Activated T-cell treated with anti-CD3 and anti-CD28 coated beads for 4 hours (primary cell): ENCODE results near the gene HEATR1.
"Not testable (repeated sequence)": the region's sequence is repeated elsewhere in the genome, so short reads cannot be mapped to it uniquely, and the experiment has no call there.

Experiments used
- DNase-seq: peaks from one replicate; pipeline ENCODE4 v3.0.0-alpha.2; 2020

Gene HEATR1

DNA sequence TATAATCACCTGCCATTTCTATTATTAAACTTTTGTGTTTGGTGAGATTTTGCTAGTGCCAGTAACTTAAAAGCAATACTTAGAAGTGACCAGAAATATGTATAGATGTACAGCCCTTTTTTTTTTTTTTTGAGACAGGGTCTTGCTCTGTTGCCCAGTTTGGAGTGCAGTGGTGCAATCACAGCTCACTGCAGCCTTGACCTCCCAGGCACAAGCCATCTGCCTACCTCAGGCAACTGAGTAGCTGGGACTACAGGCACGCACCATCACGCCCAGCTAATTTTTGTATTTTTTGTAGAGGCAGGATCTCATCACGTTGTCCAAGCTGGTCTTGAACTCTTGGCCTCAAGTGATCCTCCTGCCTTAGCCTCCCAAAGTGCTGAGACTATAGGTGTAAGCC, 23.9 kb downstream of the HEATR1 start:
- DNase-seq, result not testable (repeated sequence)

GRCh38 chr1:236578661-236579060, 25.7 kb downstream of the HEATR1 start:
- no peak for DNase-seq

- DNase-seq, result not testable (repeated sequence)
Observed at GRCh38 chr1:236577041-236577440, 27.3 kb downstream of the HEATR1 start.

DNA sequence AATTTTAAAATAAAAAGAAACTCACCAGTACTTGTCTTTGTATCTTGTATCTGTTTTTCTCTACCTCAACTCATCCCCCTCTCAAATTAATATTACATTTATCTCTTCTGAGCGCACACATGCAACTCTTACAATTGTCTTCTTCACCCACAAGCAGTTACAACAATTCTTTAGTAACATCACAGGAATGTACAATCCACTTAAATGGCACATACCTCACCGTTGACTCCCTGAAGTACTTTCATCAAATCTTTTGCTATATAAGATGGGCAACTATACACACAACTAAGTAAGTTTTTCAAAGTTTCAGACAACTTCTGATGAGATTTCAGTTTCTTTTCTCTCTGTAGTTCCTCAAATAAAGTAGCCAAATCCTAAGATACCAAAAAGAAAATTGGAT, 28.3 kb downstream of the HEATR1 start:
- no peak for DNase-seq

DNA sequence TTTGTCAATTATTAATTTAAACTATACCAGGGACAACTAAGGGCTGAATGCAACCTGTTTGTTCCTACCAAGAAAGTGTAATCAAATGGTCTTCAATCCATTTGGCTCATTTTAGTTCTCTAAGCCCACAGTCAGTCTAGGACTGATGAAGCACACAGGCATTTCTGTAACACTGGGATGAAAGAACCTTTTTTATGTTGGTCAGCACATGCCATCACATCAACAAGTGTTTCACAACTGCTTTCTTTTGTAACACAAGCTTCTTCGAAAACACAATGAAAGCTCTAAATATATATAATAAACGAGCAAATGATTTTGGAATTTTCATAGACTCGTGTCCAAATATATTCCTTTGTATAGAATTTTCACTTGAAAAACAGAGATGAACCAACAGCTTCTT, 28.8 kb downstream of the HEATR1 start:
- no peak for DNase-seq

DNA sequence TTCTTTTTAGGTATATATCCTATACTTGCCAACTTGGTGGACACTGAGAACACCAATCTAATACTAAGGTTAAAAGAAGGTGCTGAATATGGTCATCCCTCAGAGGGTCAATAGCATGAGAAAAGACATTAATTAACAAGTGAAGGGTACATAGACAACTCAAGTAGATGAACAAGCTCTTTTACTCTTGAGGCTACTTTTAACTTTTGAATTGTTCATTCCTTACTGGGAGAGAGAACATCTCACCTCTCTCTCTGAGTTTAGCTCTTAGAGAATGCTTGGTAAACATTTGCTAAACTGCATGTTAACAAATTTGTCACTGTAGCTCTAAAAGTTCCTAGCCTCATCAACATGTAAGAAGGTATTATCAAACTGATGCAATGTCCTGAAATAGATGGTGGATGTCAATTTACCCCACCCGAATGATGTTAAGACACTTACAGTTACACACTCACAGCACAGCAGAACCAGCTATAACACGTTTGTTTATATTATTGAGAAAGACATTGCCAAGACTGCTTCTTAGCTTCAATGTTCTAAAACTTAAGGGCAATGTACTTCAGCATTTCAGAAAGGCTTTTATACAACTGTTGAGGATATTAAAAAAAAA, 35.9 kb downstream of the HEATR1 start:
- no peak for DNase-seq

GRCh38 chr1:236565530-236565929, 38.8 kb downstream of the HEATR1 start:
- DNase-seq, result no peak

DNA sequence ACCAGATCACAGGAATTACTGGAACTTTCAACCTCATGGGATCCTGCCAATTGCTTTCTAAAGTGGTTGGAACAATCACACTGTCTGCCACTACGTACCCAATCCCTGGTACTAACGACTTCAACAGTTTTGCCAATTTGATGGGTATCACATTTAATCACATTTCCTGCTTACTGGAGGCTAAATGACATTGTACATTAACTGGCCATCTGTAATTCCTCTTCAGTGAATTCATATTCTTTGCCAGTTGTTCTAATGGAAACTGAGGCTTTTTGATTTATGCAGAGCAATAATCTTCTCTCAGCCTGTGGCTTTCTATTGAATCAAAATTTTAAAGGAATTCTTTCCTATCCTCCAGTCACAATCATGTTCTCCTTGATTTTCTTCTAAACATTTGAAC, 42.3 kb downstream of the HEATR1 start:
- no peak for DNase-seq

- no peak for DNase-seq
Observed at GRCh38 chr1:236560213-236560771, 44.0 kb downstream of the HEATR1 start.

- no peak for DNase-seq
Observed at GRCh38 chr1:236558846-236559245, 45.5 kb downstream of the HEATR1 start.

DNA sequence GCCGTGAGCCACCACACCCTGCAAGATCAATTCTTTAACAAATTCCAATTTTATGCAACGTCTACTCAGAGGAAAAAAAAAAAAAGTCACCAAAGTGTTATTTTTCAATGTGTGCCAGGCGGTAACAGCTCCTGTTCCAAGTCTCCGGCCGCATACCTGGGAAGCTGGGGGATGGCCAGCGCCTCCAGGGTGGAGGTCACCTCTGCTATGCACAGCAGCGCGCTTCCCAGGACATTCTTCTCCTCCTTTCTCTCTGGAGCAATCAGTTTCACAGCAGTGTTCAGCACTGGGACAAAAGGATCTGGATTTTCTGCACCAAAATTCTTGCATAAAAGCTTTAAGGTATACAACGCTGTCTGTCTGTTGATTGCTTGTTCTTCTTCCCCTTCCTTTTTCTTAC, 46.2 kb downstream of the HEATR1 start:
- no peak for DNase-seq

DNA sequence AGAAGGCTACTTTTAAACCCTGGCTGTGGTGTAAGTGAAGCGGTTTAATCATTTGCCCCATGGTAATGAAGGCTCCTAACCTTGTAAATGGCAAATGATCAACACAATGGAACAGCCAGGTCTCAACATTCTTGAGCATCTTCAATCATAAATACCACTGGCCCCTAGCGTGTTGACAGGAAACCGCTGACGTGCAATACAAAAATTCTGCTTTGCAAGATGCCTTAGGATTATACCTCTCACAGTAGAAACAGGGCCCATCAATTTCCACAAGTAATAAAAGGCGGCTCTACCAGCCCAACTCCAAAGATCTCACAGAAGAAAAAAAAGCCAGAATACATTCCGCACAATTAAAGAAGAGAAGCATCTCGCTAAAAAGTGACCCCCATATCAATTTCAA, 47.7 kb downstream of the HEATR1 start:
- DNase-seq, result no peak

GRCh38 chr1:236553370-236553769, 50.9 kb downstream of the HEATR1 start:
- no peak for DNase-seq

GRCh38 chr1:236552901-236553300, 51.4 kb downstream of the HEATR1 start:
- DNase-seq, result no peak

GRCh38 chr1:236552096-236552495, 52.2 kb downstream of the HEATR1 start:
- DNase-seq, result no peak

DNA sequence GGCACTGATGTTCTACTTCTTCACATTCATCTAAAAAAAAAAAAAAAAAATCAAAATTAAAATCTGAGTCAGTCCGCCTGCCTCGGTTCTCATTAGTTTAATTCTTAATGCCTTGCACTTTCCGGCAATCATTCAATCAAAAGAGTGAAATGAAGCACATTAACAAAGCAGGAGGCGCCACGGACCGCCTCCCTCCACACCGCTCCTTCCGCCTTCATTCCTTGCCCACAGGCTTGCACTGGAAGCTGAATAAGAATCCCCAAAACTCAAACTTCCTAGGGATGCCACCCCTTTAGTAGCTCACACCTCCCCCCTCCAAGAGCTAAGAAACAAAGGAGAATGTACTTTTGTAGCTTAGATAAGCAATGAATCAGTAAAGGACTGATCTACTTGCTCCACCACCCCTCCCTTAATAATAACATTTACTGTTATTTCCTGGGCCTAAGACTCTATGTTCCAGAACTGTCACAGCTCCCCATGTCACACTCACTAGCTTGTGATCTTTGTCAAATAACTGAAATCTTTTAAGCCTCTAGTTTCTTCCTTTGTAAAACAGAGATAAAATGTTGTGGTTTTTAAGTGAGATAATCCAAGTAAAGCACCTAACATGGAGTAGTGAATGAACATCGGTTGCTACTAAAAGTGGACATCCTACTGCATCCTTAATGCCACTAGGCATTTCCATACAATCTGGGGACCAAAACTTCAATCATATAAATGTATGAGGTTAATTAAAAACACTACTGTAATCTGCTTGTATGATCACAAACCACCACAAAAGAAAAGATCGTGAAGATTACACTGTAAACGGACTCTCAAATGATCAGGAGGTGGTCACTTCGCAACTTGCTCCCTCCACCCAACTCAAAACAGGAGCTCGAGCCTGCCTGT, 53.1 kb downstream of the HEATR1 start:
- no peak for DNase-seq

GRCh38 chr1:236548452-236548851, 55.9 kb downstream of the HEATR1 start:
- DNase-seq, result no peak

GRCh38 chr1:236545621-236546169, 58.6 kb downstream of the HEATR1 start:
- no peak for DNase-seq

DNA sequence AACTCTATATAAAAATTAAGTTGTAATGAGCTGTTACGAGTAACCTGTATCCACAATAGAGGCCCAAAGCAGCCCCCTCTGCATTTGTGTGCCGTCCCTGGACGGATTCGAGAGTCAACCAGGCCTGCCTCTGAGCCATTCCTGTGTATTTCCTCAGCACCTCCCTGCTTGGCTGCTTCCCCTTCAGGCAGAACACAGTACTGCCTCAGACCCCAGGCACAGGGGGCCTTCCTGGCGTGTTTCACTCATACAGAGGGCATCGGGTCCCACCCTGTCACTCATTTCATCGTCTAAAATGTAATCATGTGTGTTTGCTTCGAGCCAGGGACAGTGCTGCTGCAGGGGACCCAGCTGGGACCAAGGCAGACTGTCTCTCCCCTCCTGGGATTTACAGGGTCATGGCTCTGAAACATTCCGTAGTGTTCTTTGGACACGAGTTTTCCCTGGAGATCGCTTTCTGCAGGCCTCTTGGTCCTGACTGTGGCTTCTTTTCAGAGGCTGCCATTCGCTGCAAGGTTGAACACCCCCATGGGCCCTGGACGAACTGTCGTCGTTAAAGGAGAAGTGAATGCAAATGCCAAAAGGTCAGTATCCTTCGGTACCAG, 61.1 kb downstream of the HEATR1 start:
- DNase-seq, result no peak

- DNase-seq, result no peak
Observed at GRCh38 chr1:236541710-236542109, 62.6 kb downstream of the HEATR1 start.

DNA sequence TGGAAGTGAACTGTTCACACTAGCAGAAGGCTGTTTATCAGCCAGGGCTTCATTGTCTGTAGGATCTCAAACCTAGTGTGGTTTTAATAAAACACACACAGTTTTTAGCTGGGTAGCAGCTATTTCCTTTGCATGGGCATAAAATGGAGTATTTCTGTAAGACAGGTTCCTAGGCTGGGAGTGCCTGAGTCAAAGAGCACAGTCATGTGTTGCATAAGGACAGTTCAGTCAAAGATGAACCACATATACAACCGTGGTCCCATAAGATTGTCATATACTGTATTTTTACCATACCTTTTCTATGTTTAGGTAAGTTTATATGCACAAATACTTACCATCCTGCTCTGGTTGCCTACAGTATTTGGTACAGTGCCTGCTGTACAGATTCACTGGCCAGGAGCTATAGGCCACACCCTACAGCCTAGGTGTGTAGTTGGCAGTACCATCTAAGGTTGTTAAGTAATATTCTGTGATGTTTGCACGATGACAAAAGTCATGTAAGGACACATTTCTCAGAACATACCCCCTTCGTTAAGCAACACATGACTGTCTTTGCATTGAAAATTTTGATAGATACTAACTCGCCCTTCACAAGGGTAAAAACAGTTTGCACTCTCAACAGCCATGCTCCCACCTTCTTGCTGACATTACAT, 63.4 kb downstream of the HEATR1 start:
- no peak for DNase-seq

GRCh38 chr1:236536540-236536939, 67.8 kb downstream of the HEATR1 start:
- no peak for DNase-seq

GRCh38 chr1:236535662-236536161, 68.6 kb downstream of the HEATR1 start:
- DNase-seq, result no peak
